Ishikawa (cell line): Measurements from ENCODE around the gene PRDM16.

Experiments used
- CEBPB ChIP-seq: IDR thresholded peaks from 2 replicates; pipeline ENCODE4 v1.6.1; 2012
- CREB1 ChIP-seq: IDR thresholded peaks from 2 replicates; pipeline ENCODE4 v1.6.1; 2012; ENCODE audit warnings: low read depth
- EGR1 ChIP-seq: IDR thresholded peaks from 2 replicates; pipeline ENCODE4 v1.6.1; 2012
- EP300 ChIP-seq: IDR thresholded peaks from 2 replicates; pipeline ENCODE4 v1.6.1; 2012; ENCODE audit warnings: borderline replicate concordance
- FOXM1 ChIP-seq: IDR thresholded peaks from 2 replicates; pipeline ENCODE4 v1.6.1; 2012; ENCODE audit warnings: low read depth, borderline replicate concordance
- MAX ChIP-seq: IDR thresholded peaks from 2 replicates; pipeline ENCODE4 v1.6.1; 2012
- NFIC ChIP-seq: IDR thresholded peaks from 2 replicates; pipeline ENCODE4 v1.6.1; 2012
- RAD21 ChIP-seq: IDR thresholded peaks from 2 replicates; pipeline ENCODE4 v1.6.1; 2012; ENCODE audit warnings: low read depth
- REST ChIP-seq: IDR thresholded peaks from 2 replicates; pipeline ENCODE4 v1.6.1; 2012; ENCODE audit warnings: low read depth, mild to moderate bottlenecking
- TAF1 ChIP-seq: IDR thresholded peaks from 2 replicates; pipeline ENCODE4 v1.6.1; 2012; ENCODE audit warnings: low read depth, mild to moderate bottlenecking
- TCF12 ChIP-seq: IDR thresholded peaks from 2 replicates; pipeline ENCODE4 v1.6.1; 2012; ENCODE audit warnings: low read depth
- TEAD4 ChIP-seq: IDR thresholded peaks from 2 replicates; pipeline ENCODE4 v1.6.1; 2012
- USF1 ChIP-seq: IDR thresholded peaks from 2 replicates; pipeline ENCODE4 v1.6.1; 2012
- YY1 ChIP-seq: IDR thresholded peaks from 2 replicates; pipeline ENCODE4 v1.6.1; 2012; ENCODE audit warnings: low read depth
- ZBTB7A ChIP-seq: IDR thresholded peaks from 2 replicates; pipeline ENCODE4 v1.6.1; 2012; ENCODE audit warnings: low read depth

PRDM16 gene

GRCh38 chr1:3364983-3365382 lies 296.0 kb downstream of the PRDM16 start:
- no peak for TF ChIP-seq RAD21
- no peak for TF ChIP-seq NFIC
- no peak for TF ChIP-seq YY1
- TF ChIP-seq TCF12: no peak
- TF ChIP-seq REST: no peak
- TF ChIP-seq TEAD4: no peak

GRCh38 chr1:3365523-3366125 lies 296.6 kb downstream of the PRDM16 start:
- TF ChIP-seq REST (no peak), RAD21 (no peak), TCF12 (no peak), TEAD4 (no peak), TAF1 (no peak), EGR1 (no peak), MAX (no peak), USF1 (no peak), EP300 (no peak), CEBPB (no peak), YY1 (no peak), FOXM1 (no peak)

- TF ChIP-seq MAX (no peak), REST (no peak), CEBPB (no peak), NFIC (no peak), RAD21 (no peak), ZBTB7A (no peak), TAF1 (no peak), FOXM1 (no peak), YY1 (no peak), USF1 (no peak), EGR1 (no peak), TCF12 (no peak), TEAD4 (no peak), EP300 (no peak), CREB1 (no peak)
These were observed 297.4 kb downstream of the PRDM16 start for GRCh38 chr1:3366126-3367051.

GRCh38 chr1:3367376-3367775 lies 298.4 kb downstream of the PRDM16 start:
- TF ChIP-seq MAX: no peak

- TF ChIP-seq TAF1 (no peak), ZBTB7A (no peak), CEBPB (no peak), EP300 (no peak), REST (no peak), TEAD4 (no peak), YY1 (no peak), FOXM1 (no peak), RAD21 (no peak), NFIC (no peak)
These were observed 299.1 kb downstream of the PRDM16 start for GRCh38 chr1:3368059-3368458.
